GM12892 (cell line): Measurements from ENCODE around the gene C16orf86. TPM values are rescaled to one million over a fixed set of nuclear protein-coding genes. Genes with fewer than 3 reads are reported as not detected.

Source experiments
- DNase-seq: peaks from one replicate; pipeline ENCODE4 v3.0.0; 2011; ENCODE audit not compliant: insufficient read length
- FAIRE-seq: peaks from 2 replicates; lab custom pipeline; 2011; peaks lifted over from hg19 to GRCh38; lab: Jason Lieb, UNC
- POLR2A ChIP-seq: IDR thresholded peaks from 2 replicates; pipeline ENCODE4 v1.6.1; 2011; ENCODE audit warnings: low read depth, low read length, control low read depth
- POLR2AphosphoS5 ChIP-seq: IDR thresholded peaks from 2 replicates; pipeline ENCODE4 v1.6.1; 2011; ENCODE audit warnings: low read depth, low read length, control low read depth
- TAF1 ChIP-seq: IDR thresholded peaks from 2 replicates; pipeline ENCODE4 v1.6.1; 2011; ENCODE audit warnings: low read depth, mild to moderate bottlenecking, control low read depth, low read length, borderline replicate concordance
- polyA plus RNA-seq: library from polyadenylated mRNA; unstranded; fragments of >200 nt; gene quantifications from one replicate; pipeline ENCODE4 v1.2.1, GENCODE V29; 2012; ENCODE audit warnings: missing spikeins, inconsistent platforms; ENCODE audit not compliant: missing spikeins

Gene C16orf86, protein sequence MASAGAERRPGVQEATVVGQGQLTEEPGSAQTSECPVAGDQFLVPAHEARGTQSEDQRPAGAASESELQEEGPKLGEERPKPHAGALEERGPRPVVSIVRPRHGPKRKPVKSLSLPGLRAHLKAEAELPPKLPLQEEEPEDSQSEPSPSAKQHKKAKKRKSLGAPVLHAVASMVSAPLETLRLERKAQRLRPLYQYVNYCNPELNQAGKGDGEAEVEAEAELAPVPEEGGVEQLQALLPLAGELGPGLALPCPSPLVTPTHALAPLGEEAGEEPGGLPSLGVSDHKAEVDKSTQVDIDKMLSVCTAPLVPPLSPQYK
- 2.1 TPM for polyA plus RNA-seq

DNA sequence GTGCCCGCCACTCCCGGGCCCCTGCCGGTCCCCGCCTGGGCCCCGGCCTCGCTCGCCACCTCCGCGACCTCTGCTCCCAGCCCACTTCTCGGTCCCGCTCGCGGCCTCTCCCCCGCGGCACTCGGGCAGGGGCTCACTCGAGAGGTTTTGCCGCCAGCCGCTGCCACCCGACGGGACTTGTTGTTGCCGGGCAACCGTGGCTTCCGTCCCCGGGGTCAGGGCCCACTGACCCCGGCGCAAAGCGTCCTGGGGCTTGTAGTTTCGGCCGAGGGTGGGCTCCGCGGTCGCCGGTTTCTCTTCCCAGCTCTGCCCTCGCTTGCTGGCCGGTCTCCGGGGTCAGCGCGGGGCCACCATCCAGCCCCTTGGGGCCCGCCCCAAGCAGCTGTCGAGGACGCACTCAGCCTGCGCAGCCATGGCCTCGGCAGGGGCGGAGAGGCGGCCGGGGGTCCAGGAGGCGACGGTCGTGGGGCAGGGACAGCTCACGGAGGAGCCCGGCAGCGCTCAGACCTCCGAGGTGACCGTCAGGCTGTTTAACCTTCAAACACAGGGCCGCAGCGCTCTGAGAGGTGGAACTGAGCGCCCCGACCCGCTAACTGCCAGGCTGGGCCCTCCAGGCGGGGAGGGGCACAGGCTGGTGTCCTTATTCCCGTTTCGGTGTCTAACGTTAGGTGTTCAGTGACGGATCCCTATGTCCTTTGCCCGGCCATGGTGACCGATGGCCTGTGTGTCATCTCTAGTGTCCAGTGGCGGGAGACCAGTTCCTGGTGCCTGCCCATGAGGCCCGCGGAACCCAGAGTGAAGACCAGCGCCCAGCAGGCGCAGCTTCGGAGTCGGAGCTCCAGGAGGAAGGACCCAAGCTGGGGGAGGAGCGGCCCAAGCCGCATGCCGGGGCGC is at the start of gene C16orf86, which contains the start of gene ENKD1:
Gene C16orf86 (plus strand): TSS at position 256 of the 894 bp plus-strand sequence. CDS start 157 bp downstream, at position 413.
Gene ENKD1 (minus strand): TSS at position 192 of the 894 bp plus-strand sequence. CDS start 308 bp downstream, outside the sequence.
- DNase-seq = peak; percentile 98
- no peak for TF ChIP-seq POLR2AphosphoS5
- TF ChIP-seq TAF1 = no peak
- TF ChIP-seq POLR2A = no peak
- FAIRE-seq = peak; percentile 89

DNA sequence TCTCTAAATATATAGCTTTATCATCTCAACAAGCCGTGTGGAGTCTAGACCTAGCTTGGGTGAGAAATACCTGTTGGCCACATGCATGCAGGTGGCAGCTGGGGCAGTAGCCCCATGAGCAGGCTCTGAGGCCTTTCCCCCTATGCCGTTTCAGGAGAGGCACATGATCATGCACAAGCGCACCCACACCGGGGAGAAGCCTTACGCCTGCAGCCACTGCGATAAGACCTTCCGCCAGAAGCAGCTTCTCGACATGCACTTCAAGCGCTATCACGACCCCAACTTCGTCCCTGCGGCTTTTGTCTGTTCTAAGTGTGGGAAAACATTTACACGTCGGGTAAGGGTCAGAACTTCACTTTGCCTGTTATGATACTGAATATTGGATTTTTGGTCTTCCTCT is 38.4 kb upstream of the C16orf86 start:
- TF ChIP-seq POLR2A = no peak
- no peak for TF ChIP-seq TAF1
- no peak for TF ChIP-seq POLR2AphosphoS5
- DNase-seq (no peak), FAIRE-seq (no peak)

DNA sequence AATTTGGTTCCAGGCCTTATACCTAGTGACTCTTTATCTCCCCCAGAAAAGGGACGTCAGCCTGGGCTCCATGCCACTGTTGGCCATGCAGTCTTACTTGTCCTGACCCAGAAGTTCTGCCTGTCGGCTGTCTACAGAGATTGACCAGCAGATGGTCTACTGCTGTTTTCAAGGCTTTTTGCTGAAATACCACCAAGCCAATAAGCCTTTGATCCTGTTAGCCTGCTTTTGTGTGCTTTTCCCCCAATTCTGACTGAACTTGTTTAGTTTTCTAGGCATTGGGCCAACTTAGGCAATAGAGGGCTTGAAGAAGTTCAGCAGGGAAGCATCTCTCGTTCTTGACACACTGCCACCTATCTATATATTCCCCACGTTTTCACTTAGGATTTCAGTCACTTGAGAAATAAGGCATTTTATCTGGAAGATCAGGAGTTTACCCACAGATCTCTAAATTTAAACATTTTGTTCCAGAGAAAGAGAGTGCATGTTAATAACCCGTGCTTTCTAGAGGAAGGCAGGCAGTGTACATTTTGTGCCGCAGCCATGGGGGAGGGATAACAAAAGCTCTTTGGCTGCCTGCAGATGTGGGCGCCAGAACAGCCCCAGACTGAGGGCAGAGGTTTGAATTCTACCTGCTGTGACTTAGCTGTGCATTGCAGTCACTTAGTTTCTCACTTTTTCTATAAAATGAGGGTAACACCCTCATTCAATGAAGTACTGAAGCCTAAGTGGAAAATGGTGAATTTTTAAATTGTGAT is 34.0 kb upstream of the C16orf86 start:
- FAIRE-seq (no peak), DNase-seq (no peak)
- TF ChIP-seq POLR2A (no peak), POLR2AphosphoS5 (no peak), TAF1 (no peak)

DNA sequence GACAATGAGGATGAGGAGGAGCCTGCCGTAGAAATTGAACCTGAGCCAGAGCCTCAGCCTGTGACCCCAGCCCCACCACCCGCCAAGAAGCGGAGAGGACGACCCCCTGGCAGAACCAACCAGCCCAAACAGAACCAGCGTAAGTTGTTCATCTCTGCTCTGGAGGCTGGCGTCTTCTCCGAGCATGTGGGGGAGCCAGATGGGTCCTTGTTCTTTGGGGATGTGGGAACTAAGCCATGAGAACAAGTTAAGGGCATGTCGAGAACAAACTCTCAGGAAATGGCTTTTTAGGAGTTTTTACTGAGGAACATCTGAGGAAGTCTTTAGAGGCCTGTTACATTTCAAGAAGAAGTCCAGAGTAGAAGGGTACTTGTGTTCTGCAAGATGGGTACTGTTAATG is 29.9 kb upstream of the C16orf86 start:
- no peak for FAIRE-seq

DNA sequence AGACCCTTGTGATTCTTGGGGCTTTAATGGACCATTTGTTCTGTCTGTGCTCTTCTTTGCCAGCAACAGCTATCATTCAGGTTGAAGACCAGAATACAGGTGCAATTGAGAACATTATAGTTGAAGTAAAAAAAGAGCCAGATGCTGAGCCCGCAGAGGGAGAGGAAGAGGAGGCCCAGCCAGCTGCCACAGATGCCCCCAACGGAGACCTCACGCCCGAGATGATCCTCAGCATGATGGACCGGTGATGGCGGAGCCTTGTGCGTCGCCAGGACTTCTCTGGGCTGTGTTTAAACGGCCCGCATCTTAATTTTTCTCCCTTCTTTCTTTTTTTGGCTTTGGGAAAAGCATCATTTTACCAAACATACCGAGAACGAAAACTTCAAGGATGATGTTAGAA is 29.0 kb upstream of the C16orf86 start:
- TF ChIP-seq TAF1 (no peak), POLR2AphosphoS5 (no peak), POLR2A (no peak)
- FAIRE-seq (no peak), DNase-seq (no peak)

More for the DNA sequence above, 29.9 kb upstream of the C16orf86 start:
- DNase-seq = no peak
- no peak for TF ChIP-seq POLR2AphosphoS5
- no peak for TF ChIP-seq TAF1
- TF ChIP-seq POLR2A = no peak

DNA sequence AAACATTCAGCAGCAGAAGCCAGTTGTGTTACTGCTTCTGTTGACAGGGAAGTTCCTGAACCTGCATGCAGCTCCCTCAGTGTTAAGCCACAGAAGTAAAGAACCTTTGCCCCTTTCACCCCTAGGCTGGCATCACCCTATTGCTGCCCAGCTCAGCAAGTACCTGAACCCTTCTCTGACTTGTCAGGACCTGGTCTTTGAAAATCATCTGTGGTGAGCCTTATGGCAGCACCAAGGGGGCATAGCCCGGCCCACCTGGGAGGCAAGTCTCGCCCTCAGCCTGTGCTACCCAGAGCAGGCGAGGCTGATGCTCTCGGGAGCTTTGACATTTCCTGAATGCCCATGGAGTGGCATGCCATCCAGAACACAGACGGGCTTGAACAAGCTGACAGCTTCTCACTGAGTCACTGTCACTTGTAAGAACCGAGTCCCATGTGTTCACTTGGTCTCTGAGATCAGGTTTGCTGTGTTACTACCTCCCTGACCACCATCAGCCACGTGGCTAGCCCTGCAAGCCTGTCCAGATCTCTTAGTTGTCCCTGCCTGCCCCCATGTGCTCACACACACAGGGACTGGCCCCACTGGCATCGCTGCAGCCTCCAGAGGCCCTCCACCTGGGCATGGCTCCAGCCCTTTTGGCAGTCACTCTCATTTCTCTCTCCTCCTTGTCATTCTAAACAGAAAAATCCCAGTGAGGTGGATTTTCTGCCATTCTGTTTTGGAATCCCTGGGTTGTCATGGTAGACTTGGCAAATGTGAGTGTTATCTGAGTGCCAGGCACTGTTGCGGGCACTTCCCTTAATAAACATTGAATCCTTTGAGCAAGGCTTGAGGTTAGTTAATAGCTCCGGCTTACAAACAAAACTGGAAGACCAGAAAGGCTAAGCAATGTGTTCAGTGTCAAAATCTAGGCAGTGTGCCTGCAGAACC is 24.6 kb upstream of the C16orf86 start:
- FAIRE-seq (no peak), DNase-seq (no peak)
- TF ChIP-seq POLR2A (no peak), TAF1 (no peak), POLR2AphosphoS5 (no peak)

DNA sequence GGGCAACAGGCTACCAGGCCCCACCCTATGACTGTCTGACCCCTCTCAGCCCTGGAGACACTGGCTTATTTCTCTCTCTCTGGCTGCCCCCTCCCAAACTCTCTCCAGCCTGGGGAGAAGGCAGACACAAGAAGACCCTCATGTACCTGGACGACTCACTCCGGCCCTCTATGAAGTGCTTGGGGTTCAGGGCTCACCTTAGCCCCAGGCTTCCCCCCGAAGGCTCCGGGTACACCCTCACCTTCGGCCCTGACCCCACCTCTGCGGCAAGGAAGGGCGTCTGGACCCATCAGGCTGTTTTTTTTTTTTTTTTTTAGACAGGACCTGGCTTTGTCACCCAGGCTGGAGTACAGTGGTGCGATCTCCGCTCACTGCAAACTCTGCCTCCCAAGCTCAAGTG is 22.6 kb upstream of the C16orf86 start:
- DNase-seq (no peak), FAIRE-seq (no peak)
- TF ChIP-seq POLR2A = no peak
- no peak for TF ChIP-seq POLR2AphosphoS5
- TF ChIP-seq TAF1 = no peak

DNA sequence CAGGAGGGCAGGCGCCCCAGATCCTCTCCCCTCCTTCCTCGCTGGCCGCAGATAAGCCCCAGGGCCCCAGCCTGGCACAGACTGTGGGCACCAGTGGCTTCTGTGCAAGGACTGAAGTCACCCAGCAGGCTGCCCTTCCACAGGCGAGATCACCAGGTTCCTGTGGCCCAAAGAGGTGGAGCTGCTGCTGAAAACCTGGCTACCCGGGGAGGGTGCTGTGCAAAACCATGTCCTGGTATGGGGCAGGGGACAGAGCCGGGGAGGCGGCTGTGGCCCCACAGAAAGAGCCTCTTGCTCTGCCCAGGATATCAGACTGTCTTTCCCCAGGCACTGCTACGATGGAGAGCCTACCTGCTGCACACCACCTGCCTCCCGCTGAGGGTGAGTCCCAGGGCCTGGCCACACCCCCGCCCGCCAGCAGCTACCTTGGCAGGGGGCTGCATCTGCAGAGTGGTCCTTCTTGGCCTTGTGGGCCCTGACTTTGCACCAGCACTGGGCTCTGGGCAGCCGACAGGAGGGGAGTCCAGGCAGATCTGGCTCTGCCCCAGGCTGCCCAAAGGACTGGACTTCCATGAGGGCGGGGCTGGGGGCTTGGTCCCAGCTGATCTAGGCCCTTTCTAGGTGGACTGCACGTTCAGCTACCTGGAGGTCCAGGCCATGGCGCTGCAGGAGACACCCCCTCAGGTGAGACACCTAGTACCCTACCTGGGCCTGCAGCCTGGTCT is 21.1 kb upstream of the C16orf86 start:
- no peak for FAIRE-seq
- DNase-seq = no peak
- no peak for TF ChIP-seq TAF1
- TF ChIP-seq POLR2AphosphoS5 = no peak
- no peak for TF ChIP-seq POLR2A

DNA sequence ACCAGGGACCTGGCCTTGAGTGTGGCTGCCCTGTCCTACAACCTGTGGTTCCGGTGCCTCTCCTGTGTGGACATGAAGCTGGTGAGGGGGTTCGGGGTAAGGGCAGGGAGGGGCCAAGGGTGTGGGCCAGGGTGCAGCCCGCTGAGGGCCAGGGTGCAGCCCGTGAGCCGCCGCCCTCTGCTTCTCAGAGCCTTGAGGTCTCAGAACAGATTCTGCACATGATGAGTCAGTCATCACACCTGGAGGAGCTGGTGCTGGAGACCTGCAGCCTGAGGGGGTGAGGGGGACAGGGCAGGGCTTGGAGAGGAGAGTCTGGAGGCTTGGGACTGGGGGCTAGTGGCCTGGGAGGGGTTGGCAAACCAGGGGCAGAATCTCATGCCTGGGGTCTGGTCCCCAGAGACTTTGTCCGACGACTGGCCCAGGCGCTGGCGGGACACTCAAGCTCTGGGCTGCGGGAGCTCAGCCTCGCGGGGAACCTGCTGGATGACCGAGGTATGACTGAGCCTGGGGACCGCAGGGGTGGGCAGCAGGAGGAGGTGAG is 19.4 kb upstream of the C16orf86 start:
- TF ChIP-seq POLR2A = no peak
- TF ChIP-seq POLR2AphosphoS5 = no peak
- TF ChIP-seq TAF1 = no peak
- no peak for FAIRE-seq
- DNase-seq = no peak
